Breast epithelium (tissue), 3 donors: ENCODE results near the gene DALRD3.

ENCODE experiments used
- POLR2AphosphoS5 ChIP-seq, 3 donors: sonication (generic); formaldehyde crosslinking; IDR thresholded peaks; one replicate each; pipeline ENCODE4 v1.6.1; 2017; ENCODE audit warnings: antibody characterized with exemption in 3 of 3
- TF ChIP-seq, protein P1 (sequence below), 3 donors: fragments of 450-650 bp; IDR thresholded peaks; one replicate each; pipeline ENCODE4 v1.5.1; 2016 to 2017; ENCODE audit warnings: antibody characterized with exemption in 3 of 3, mild to moderate bottlenecking in 3 of 3, moderate library complexity in 3 of 3

DNA sequence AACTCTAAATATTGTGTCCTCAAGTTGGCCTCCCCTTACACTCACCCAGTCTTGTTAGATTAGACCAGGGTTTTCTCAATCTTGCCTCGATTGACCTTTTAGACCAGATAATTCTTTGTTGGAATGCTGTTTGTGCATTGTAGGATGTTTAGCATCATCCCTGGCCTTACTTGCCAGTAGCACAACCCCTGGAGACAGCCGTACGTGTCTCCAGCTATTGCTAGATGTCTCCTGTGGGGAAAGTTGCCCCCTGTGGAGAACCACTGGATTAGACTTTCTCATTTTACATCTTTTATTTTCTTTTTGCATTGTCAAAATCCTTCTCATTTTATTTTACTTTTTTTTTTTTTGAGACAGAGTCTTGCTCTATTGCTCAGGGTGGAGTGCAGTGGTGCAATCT is 9.0 kb downstream of the DALRD3 start:
- TF ChIP-seq, protein P1, sequence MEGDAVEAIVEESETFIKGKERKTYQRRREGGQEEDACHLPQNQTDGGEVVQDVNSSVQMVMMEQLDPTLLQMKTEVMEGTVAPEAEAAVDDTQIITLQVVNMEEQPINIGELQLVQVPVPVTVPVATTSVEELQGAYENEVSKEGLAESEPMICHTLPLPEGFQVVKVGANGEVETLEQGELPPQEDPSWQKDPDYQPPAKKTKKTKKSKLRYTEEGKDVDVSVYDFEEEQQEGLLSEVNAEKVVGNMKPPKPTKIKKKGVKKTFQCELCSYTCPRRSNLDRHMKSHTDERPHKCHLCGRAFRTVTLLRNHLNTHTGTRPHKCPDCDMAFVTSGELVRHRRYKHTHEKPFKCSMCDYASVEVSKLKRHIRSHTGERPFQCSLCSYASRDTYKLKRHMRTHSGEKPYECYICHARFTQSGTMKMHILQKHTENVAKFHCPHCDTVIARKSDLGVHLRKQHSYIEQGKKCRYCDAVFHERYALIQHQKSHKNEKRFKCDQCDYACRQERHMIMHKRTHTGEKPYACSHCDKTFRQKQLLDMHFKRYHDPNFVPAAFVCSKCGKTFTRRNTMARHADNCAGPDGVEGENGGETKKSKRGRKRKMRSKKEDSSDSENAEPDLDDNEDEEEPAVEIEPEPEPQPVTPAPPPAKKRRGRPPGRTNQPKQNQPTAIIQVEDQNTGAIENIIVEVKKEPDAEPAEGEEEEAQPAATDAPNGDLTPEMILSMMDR (IDR thresholded peaks at IDR 0.05): no peak
- TF ChIP-seq POLR2AphosphoS5 (IDR thresholded peaks at IDR 0.05): no peak
